GM12865 (cell line): ENCODE data around the gene CSMD2.

Experiments used
- DNase-seq: peaks from one replicate; pipeline ENCODE4 v3.0.0; 2010; ENCODE audit warnings: low read depth
- H3K4me3 ChIP-seq: 2 replicates; pipeline ENCODE4 v1.5.1; 2011; ENCODE audit warnings: mild to moderate bottlenecking, low read depth, low read length, control low read depth
- TF ChIP-seq, protein P1 (sequence below): IDR thresholded peaks from 2 replicates; pipeline ENCODE4 v1.5.1; 2011; ENCODE audit warnings: low read length, control low read depth, low read depth, inconsistent platforms; ENCODE audit not compliant: insufficient read depth; ENCODE audit errors: missing control alignments

Gene CSMD2

DNA sequence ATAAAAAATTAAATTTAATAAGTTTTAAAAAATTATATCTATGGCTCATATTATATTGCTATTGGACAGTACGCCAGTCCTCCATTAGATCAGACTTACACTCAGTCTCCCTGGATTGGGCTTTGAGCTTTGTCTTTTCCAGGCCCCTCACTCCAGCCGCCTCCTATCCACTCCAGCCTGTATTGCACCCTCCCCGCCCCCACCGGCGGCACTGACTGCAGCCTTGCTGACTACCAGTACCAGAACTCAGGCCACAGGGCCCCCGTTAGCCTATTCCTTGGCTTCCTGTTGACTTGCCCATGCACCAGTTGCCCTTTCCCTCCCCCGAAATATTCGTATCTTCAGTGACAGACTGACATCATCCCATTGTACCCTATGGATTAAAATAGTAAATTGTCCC, 127.9 kb downstream of the CSMD2 start:
- H3K4me3 ChIP-seq = no peak overlapping the region
- TF ChIP-seq, protein P1, sequence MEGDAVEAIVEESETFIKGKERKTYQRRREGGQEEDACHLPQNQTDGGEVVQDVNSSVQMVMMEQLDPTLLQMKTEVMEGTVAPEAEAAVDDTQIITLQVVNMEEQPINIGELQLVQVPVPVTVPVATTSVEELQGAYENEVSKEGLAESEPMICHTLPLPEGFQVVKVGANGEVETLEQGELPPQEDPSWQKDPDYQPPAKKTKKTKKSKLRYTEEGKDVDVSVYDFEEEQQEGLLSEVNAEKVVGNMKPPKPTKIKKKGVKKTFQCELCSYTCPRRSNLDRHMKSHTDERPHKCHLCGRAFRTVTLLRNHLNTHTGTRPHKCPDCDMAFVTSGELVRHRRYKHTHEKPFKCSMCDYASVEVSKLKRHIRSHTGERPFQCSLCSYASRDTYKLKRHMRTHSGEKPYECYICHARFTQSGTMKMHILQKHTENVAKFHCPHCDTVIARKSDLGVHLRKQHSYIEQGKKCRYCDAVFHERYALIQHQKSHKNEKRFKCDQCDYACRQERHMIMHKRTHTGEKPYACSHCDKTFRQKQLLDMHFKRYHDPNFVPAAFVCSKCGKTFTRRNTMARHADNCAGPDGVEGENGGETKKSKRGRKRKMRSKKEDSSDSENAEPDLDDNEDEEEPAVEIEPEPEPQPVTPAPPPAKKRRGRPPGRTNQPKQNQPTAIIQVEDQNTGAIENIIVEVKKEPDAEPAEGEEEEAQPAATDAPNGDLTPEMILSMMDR = no peak
- DNase-seq = no peak

DNA sequence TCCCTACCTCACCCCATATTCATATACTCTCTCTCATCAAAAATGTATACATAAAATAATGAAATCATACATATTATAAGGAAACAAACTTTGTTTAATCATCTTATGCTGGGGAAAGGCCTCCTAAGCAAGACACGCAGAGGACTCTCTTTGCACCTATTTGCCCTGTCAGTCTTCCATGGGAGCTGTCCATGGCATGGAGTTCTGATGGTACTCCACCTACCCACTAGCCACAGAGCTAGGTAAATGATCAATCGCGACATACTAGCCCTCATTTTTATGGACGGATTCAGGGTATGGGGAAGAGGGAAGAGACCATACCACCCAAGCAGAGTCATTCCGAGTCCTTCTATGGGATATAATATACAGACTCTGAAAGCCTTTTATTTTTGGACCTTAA, 131.0 kb downstream of the CSMD2 start:
- no peak overlapping the region for H3K4me3 ChIP-seq
- TF ChIP-seq, protein P1 = no peak
- no peak for DNase-seq

- TF ChIP-seq, protein P1 = no peak
- no peak for DNase-seq
- no peak overlapping the region for H3K4me3 ChIP-seq
Measured at GRCh38 chr1:34029954-34030353, 135.1 kb downstream of the CSMD2 start.

- TF ChIP-seq, protein P1 = no peak
- H3K4me3 ChIP-seq = no peak overlapping the region
- DNase-seq = no peak
Measured at GRCh38 chr1:34029515-34029914, 135.5 kb downstream of the CSMD2 start.

- DNase-seq = no peak
- TF ChIP-seq, protein P1 = no peak
- H3K4me3 ChIP-seq = no peak overlapping the region
Measured at GRCh38 chr1:34028381-34029055, 136.5 kb downstream of the CSMD2 start.

- no peak for DNase-seq
- H3K4me3 ChIP-seq = no peak overlapping the region
- TF ChIP-seq, protein P1 = no peak
Measured at GRCh38 chr1:34025675-34026074, 139.4 kb downstream of the CSMD2 start.

- no peak for DNase-seq
- H3K4me3 ChIP-seq = no peak overlapping the region
- TF ChIP-seq, protein P1 = no peak
Measured at GRCh38 chr1:34024485-34024884, 140.5 kb downstream of the CSMD2 start.
